Stomach (tissue), 9 donors: ENCODE data around the gene PLIN1. TPM values are rescaled to one million over a fixed set of nuclear protein-coding genes. Genes with fewer than 3 reads are reported as not detected.
"Not testable (repeated sequence)": the region's sequence is repeated elsewhere in the genome, so short reads cannot be mapped to it uniquely, and the experiment has no call there.

ENCODE experiments used
- DNase-seq, 2 donors: peaks; one replicate each; pipeline versions ENCODE4 v3.0.0 to v3.0.0-alpha.2; 2013 to 2019
- H3K27ac ChIP-seq, 5 donors: fragments of 200-600 bp in 4 of 5; sonication (generic) in 4 of 5; one replicate each; pipeline ENCODE4 v1.5.1; 2013 to 2019; ENCODE audit warnings: mild to moderate bottlenecking in 1 of 5, moderate library complexity in 1 of 5
- H3K27me3 ChIP-seq, 3 donors: fragments of 200-600 bp; sonication (generic); one replicate each; pipeline ENCODE4 v1.5.1; 2017 to 2019; ENCODE audit warnings: mixed run types in 1 of 3
- H3K36me3 ChIP-seq, 4 donors: fragments of 200-600 bp; sonication (generic); 1 replicate in 3 of 4; 2 replicates in 1 of 4; pipeline ENCODE4 v1.5.1; 2016 to 2019
- H3K4me1 ChIP-seq, 4 donors: fragments of 200-600 bp; sonication (generic); one replicate each; pipeline ENCODE4 v1.5.1; 2016 to 2019
- H3K4me3 ChIP-seq, 4 donors: fragments of 200-600 bp; sonication (generic) in 3 of 4; one replicate each; pipeline ENCODE4 v1.5.1; 2016 to 2019; ENCODE audit warnings: mild to moderate bottlenecking in 1 of 4
- H3K9me3 ChIP-seq, 4 donors: fragments of 200-600 bp; sonication (generic); one replicate each; pipeline ENCODE4 v1.5.1; 2016 to 2019
- EP300 ChIP-seq: sonication (generic); formaldehyde crosslinking; IDR thresholded peaks from one replicate; pipeline ENCODE4 v1.6.1; 2017; ENCODE audit warnings: antibody characterized with exemption
- POLR2A ChIP-seq, 4 donors: fragments of 450-650 bp; IDR thresholded peaks; one replicate each; pipeline ENCODE4 v1.6.1; 2016; ENCODE audit warnings: antibody characterized with exemption in 4 of 4, control low read depth in 2 of 4, mild to moderate bottlenecking in 1 of 4, moderate library complexity in 1 of 4
- POLR2AphosphoS5 ChIP-seq, 3 donors: sonication (generic); formaldehyde crosslinking; IDR thresholded peaks; one replicate each; pipeline ENCODE4 v1.6.1; 2016; ENCODE audit warnings: antibody characterized with exemption in 3 of 3
- WGBS, 5 donors: extraction: QIAGEN DNeasy Blood & Tissue Kit in 3 of 5; methylation state at CpG; one replicate each; pipeline versions ENCODE4 v1.1.5 to v1.1.7; 2013 to 2018; 5-methylcytosine and 5-hydroxymethylcytosine counted together
- intact Hi-C: fragments of 100-400 bp; cut with DNase I; formaldehyde crosslinking; loops from one replicate; pipeline ENCODE4 v1.15.1; 2023; ENCODE audit warnings: low total_unique reads
- polyA plus RNA-seq, 3 donors: library from polyadenylated mRNA; stranded (reverse); fragments of 200-250 nt; gene quantifications; one replicate each; pipeline ENCODE4 v1.2.3, GENCODE V29; 2013
- total RNA-seq, 5 donors: library from RNA; depleted of rRNA; stranded (reverse); fragments of >200 nt; gene quantifications; one replicate each; pipeline versions ENCODE4 v1.1.0 to v1.2.3, GENCODE V29; 2014 to 2016
- TF ChIP-seq, protein P1 (sequence below), 7 experiments: fragments of 450-650 bp in 4 of 7; fragments of 200-600 bp in 3 of 7; sonication (generic) in 3 of 7; IDR thresholded peaks; one replicate each; pipeline ENCODE4 v1.5.1; 2016 to 2019; ENCODE audit warnings: antibody characterized with exemption in 7 of 7, control low read depth in 2 of 7, mild to moderate bottlenecking in 1 of 7
- donor health status: healthy with polysubstance abuse.
- donor health status: Bipolar disorder and iron deficiency.
- donor health status: healthy.

PLIN1 gene
- total and polyA plus RNA-seq, 8 donors: 0.12 to 7.6 (median 3.4) TPM

DNA sequence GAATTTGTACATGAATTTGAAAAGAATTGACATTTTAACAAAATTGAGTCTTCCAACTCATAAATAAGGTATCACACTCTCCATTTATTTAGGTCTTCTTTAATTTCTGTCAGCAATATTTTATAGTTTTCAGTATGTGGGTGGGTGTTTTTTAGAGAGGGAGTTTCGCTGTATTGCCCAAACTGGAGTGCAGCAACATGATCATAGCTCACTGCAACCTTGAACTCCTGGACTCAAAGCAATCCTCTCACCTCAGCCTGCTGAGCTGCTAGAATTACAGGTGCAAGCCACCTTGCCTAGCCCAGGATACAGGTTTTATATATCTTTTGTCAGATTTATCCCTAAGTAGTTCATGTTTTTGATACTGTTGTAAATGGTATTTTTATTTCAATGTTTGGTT, 16.0 kb upstream of the PLIN1 start:
- DNase-seq: no peak
- no peak overlapping the region for H3K4me3 ChIP-seq
- TF ChIP-seq EP300: no peak
- no peak for TF ChIP-seq POLR2A (IDR thresholded peaks at IDR 0.05)
- TF ChIP-seq, protein P1, sequence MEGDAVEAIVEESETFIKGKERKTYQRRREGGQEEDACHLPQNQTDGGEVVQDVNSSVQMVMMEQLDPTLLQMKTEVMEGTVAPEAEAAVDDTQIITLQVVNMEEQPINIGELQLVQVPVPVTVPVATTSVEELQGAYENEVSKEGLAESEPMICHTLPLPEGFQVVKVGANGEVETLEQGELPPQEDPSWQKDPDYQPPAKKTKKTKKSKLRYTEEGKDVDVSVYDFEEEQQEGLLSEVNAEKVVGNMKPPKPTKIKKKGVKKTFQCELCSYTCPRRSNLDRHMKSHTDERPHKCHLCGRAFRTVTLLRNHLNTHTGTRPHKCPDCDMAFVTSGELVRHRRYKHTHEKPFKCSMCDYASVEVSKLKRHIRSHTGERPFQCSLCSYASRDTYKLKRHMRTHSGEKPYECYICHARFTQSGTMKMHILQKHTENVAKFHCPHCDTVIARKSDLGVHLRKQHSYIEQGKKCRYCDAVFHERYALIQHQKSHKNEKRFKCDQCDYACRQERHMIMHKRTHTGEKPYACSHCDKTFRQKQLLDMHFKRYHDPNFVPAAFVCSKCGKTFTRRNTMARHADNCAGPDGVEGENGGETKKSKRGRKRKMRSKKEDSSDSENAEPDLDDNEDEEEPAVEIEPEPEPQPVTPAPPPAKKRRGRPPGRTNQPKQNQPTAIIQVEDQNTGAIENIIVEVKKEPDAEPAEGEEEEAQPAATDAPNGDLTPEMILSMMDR (IDR thresholded peaks at IDR 0.05): no peak
- no peak for TF ChIP-seq POLR2AphosphoS5 (IDR thresholded peaks at IDR 0.05)
- H3K4me1 ChIP-seq: peaks cover under 1 to 4% (median 3%) of the 10 kb centered on the region in 4 donors
- no peaks in the 10 kb centered on the region for H3K36me3 ChIP-seq
- H3K27me3 ChIP-seq: no peaks in the 10 kb centered on the region
- no peaks in the 10 kb centered on the region for H3K9me3 ChIP-seq
- 80 to 90% (median 85%) methylated on average over 1 of the region's 1 CpG for WGBS, 5 donors
- H3K27ac ChIP-seq: no peak overlapping the region
- intact Hi-C loops: loop anchor here (5.0 kb wide), 1 partner anchor 53 kb away; no protein-coding TSS in a partner anchor

DNA sequence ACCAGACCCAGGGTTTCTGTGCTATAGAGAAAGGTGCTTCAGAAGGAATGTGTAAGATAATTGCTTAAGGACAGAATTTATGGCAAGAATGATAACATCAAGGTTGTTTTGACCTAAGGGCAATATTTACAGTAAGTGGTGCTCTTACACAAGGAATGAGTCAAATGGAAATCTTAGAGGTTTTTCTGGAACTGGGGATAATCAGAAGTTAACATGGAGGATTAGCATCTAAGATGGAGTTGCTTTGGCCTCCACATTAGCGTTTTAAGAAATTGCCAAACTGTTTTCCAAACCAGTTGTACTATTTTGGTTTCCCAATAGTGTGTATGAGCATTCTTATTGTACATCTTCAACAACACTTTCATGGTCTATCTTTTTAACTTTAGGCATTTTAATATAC, 14.5 kb upstream of the PLIN1 start:
- Histone ChIP-seq H3K27me3 (no peaks in the 10 kb centered on the region), H3K27ac (no peak overlapping the region), H3K36me3 (no peaks in the 10 kb centered on the region), H3K4me1 (peaks cover 10 to 19% (median 16%) of the 10 kb centered on the region in 4 donors), H3K9me3 (no peaks in the 10 kb centered on the region), H3K4me3 (no peak overlapping the region)
- DNase-seq: no peak
- intact Hi-C loops: no loop called here
- TF ChIP-seq EP300 (no peak), POLR2AphosphoS5 (IDR thresholded peaks at IDR 0.05) (no peak), POLR2A (IDR thresholded peaks at IDR 0.05) (no peak)
- TF ChIP-seq, protein P1 (IDR thresholded peaks at IDR 0.05): no peak
- 84 to 92% (median 89%) methylated on average over 1 of the region's 1 CpG for WGBS, 5 donors

DNA sequence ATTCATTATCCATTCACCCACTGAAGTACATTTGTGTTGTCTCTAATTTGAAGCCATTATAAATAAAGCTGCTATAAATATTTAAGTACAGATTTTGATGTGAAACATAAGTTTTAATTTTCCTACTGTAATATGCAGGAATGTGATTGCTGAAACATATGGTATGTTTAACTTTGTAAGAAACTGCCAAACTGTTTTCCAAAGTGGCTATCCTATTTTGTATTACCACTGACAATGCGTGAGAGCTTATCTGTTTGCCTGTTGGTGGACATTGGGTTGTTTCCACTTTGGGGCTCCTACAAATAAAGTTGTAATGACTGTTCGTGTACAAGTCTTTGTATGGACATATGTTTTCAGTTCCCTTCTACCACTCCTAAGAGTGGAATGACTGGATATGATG, 13.9 kb upstream of the PLIN1 start:
- Histone ChIP-seq H3K9me3 (no peaks in the 10 kb centered on the region), H3K27ac (no peak overlapping the region), H3K4me1 (peaks cover 10 to 24% (median 21%) of the 10 kb centered on the region in 4 donors), H3K27me3 (no peaks in the 10 kb centered on the region), H3K4me3 (no peak overlapping the region), H3K36me3 (no peaks in the 10 kb centered on the region)
- TF ChIP-seq POLR2A (IDR thresholded peaks at IDR 0.05) (no peak), EP300 (no peak), POLR2AphosphoS5 (IDR thresholded peaks at IDR 0.05) (no peak)
- TF ChIP-seq, protein P1 (IDR thresholded peaks at IDR 0.05): no peak
- intact Hi-C loops: no loop called here
- 25 to 61% (median 55%) methylated on average over 2 of the region's 2 CpGs for WGBS, 5 donors
- no peak for DNase-seq

DNA sequence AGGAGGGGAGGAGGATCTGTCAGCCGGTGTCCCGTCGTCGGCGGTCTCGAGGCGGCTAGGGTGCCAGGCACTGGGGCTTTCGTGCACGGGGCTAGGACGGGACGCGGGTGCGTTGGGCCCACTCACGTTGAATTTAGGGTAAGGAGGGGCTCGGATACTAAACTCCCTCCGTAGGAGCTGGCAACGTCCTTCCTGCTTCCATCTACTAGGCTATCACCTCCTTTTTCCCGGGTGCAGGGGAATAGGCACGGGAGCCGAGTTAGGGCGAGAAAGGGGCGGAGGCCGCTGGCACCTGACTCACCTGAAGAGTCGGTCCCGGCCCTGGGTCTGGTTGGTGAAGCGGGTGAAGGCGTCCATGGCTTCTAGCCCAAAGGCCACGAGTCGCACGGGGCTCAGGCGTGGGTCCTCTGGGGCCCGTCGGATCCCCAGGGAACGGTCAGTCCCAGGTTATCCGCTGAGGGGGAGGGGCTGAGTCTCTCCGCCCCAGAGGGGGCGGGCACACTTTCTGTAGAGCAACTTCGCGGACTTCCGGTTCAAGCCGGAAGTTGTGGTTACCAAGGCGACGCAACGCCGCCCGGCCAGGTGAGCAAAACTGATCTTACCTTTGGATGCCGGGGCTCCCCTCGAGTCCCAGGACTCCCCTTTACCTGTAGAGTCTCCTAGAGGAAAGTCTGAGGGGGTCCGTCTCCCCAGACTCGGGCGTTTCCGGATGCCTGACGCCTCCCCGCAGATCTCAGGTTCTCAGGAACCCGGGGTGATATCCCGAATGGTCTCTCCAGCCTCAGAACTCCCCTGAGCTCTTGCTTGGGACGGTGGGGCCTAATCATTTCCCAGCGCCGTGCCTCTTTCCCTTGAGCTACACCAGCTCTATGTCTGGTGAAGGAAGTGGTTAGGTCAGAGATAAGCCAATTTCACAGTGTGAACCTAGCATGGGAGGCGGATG, 11.4 kb upstream of the PLIN1 start, which contains the start of the genes PEX11A and WDR93:
Gene PEX11A (minus strand): TSS at position 479 of the 943 bp plus-strand sequence. CDS start 122 bp downstream, at position 357.
Gene WDR93 (plus strand): TSS at position 536 of the 943 bp plus-strand sequence. CDS start 10,936 bp downstream, outside the sequence.
- TF ChIP-seq EP300 (no peak), POLR2AphosphoS5 (IDR thresholded peaks at IDR 0.05) (peak; percentile 54 to 84 (median 72)), POLR2A (IDR thresholded peaks at IDR 0.05) (peak in 1 of 4 donors; percentile 6)
- TF ChIP-seq, protein P1 (IDR thresholded peaks at IDR 0.05): no peak
- peak; percentile 90 to 95 for DNase-seq
- peaks cover 10 to 43% (median 30%) of the 10 kb centered on the region in 4 donors for H3K4me1 ChIP-seq
- H3K4me3 ChIP-seq: peak within 1 kb of the TSS; percentile 58 to 94 (median 86)
- H3K27me3 ChIP-seq: no peaks in the 10 kb centered on the region
- H3K36me3 ChIP-seq: peaks cover 0 to 11% (median 7%) of the 10 kb centered on the region in 4 donors
- intact Hi-C loops: no loop called here
- no peaks in the 10 kb centered on the region for H3K9me3 ChIP-seq
- WGBS, 5 donors: 1 to 2% (median 2%) methylated on average over 36 to 60 of the region's 60 CpGs
- H3K27ac ChIP-seq: peak within 1 kb of the TSS; percentile 73 to 85 (median 84)

DNA sequence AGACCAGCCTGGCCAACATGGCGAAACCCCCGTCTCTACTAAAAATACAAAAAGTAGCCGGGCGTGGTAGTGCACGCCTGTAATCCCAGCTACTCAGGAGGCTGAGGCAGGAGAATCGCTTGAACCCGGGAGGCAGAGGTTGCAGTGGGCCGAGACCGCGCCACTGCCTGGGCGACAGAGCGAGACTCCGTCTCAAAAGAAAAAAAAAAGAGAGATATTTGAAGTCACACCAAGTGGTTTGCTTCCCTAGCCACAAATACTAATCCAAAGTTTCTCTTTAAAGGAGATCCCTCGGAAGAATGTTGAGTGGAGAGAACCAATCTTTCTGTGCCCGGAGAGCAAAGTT, 10.7 kb upstream of the PLIN1 start:
- WGBS, 5 donors: 24 to 47% (median 32%) methylated on average over 15 of the region's 15 CpGs
- intact Hi-C loops, H3K9me3 ChIP-seq, H3K27me3 ChIP-seq, DNase-seq: not testable (repeated sequence)
- Histone ChIP-seq H3K4me1 (peaks cover 10 to 43% (median 30%) of the 10 kb centered on the region in 4 donors), H3K27ac (peak overlapping the region; percentile 73 to 85 (median 84)), H3K4me3 (peak overlapping the region; percentile 58 to 94 (median 86)), H3K36me3 (peaks cover 0 to 16% (median 11%) of the 10 kb centered on the region in 4 donors)
